ENCODE data around the gene GNG7.
"Not testable (repeated sequence)": the region's sequence is repeated elsewhere in the genome, so short reads cannot be mapped to it uniquely, and the experiment has no call there.

The GNG7 gene

DNA sequence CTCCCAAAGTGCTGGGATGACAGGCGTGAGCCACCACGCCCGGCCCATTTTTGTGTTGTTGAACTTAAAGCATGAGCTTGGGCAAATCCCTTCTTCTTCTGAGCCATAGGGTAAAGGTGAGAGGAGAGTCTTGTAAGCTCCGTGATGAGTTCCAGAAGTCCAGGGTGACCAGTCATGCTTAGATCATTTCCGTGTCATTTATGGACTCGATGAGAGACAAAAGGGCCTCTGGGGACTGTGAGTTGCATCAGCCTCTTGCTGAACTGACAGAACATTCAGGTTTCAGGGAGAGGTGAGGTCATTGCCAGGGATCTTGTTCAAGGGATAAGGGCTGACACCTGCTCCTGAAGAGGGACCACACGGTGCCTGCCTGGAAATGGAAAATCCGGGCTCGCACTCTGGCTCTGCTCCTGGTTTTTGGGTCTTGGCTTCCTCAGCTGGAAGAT, 173.0 kb downstream of the GNG7 start:
- no peak for DNase-seq

DNA sequence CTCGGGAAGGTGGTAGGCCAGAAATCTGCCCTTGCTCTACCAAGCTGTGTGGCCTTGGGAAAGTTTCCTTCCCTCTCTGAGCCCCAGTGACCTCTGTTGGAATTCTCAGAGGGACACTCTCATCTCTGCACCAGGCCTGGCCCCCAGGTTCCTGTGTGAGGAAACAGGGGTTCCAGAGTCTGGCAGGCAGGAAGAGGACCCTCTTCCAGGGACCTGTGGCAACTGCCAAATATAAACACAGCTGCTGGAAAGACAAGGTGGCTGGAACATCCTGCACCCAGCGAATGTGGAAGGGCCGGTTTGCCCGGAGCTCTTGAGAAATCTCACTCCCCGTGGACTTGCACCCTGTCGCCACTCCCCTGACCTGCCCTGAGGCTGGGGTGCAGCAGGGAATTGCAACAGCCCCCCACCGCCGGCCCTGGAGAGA, 173.8 kb downstream of the GNG7 start:
- DNase-seq, result no peak

DNA sequence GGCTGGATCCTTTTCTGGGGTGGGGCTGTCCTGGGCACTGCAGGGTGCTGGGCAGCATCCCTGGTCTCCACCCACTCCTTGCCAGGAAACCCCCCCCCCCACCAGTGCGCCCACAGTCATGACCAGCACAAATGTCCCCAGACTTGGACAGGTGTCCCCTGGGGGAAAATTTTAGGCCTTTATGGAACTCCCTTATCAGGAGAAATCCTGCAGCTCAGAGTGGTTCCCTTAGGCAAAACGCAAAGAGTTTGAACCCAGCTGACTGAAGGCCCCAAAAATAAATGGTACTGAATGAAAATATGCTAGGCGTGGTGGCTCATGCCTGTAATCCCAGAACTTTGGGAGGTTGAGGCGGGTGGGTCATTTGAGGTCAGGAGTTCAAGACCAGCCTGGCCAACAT, 174.8 kb downstream of the GNG7 start:
- DNase-seq, result no peak

DNA sequence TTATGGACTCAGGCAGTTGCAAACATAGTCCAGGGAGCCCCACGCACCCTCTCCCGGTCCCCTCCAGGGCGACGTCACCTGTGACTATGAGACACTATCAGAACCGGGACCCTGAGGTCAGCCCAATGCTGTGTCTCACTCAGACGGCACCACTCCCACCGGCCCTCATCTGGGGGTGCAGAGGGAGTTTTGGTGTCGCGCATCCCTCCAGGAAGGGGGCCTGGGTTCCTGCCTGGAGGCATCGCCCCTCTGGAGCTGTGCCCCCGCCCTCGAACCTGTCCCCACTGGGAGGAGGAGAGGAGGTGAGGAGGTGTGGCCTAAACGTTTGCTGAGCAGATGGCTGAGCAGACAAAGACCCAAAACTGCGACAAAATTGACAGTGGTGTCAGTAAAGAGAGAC, 175.3 kb downstream of the GNG7 start:
- no peak for DNase-seq

DNA sequence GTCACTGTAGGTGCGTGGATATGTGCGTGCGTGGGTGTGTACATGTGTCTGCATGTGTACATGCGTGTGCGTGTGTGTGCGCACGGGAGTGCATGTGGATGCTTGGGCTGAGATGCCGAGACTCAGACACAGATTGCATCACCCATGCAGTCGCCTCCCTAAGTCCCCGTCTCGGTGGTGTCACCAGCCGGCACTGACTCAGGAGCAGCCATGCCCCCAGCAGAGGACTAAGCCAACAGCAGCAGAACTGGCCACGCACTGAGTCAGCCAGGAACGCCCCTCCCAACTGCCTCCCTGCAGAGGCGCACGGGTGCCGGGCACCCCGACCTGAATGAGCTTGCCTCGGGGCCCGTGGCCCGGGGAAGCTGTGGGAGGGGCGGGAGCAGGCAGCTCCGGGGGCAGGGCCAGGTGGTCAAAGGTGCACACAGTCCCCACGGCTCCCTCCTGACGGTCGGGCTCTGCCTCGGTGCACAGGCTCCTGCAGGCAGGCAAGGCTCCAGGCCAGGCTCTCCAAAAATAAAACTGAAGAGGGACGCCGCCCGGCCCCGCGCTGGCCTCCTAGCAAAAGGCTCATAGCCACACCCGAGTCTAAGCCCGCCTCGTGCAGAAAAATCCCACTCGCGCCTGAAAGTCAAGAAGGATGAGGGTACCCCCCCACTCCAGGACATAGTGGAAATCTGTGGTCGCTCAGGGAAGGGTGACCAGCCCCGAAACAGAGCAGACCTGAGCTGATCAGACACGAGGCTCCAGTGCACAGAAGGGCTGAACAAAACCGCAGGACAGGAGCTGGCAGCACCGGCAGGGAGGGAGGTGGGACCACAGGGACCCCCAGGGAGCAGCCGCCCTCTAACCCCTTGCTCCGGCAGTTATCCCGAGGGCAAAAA, 177.4 kb downstream of the GNG7 start:
- no peak for DNase-seq

DNA sequence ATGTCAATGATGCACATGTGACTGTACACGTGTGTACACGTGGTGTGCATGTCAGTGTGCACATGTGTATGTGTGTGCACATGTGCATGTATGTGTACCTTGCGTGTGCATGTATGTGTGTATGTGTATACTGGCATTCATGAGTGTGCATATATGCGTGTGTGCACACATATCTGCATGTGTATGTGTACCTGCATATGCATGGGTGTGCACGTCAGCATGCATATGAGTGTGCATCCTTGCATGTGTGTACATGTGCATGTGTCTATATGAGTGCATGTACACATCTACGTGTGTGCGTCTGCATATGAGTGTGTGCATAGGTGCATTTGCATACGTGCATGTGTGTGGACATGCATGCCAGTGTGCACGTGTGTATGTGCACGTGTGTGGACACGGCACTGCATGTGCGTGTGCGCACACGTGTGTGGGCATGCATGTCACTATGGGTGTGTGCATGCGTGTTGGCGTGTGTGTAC, 178.1 kb downstream of the GNG7 start:
- DNase-seq, result no peak

DNA sequence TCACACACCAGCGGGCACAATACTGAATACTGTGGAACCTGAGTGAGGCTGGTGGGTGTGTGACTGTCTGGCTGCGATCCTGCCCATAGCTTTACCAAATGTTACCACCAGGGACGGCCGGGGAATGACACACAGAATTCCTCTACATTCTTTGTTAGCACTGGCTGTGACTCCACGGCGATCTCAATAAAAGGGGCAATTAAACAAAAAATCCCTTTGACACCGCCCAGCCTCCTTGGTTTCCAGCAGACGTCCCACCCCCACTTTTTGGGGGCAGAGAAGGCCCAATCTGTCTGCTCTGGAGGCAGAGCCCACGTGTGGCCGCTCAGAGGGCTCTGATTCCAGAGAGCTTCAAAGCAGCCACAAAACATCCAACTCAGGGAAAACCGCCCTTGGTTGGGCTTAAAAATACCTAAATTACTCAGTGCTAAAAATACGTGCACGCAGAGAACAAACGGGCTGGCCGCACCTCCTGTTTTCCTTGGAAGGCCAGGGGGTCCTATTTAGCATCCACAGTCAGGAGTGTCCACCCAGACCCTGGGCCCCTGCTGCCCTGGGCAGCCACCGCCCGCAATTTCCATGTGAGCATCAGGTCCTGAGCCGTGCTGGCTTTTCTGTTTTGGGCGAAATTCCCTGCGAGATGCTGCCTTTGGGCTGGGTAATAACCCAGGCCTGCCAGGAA, 178.7 kb downstream of the GNG7 start:
- peak; percentile 73 for DNase-seq

DNA sequence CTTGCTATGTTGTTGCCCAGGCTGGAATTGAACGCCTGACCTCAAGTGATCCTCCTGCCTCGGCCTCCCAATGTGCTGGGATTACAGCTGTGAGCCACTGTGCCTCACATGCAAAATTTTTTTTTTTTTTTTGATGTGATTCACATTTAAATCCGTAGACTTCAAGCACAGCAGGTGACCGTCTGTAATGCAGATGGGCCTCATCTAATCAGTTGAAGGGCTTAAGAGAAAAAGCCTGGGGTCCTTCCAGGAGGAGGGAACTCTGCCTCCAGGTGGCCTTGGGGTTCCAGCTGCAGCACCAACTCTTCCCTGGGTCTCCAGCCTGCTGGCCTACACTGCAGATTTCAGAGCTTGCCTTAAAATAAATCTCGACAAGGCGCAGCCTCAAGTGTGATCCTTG, 183.0 kb downstream of the GNG7 start:
- no peak for DNase-seq

DNA sequence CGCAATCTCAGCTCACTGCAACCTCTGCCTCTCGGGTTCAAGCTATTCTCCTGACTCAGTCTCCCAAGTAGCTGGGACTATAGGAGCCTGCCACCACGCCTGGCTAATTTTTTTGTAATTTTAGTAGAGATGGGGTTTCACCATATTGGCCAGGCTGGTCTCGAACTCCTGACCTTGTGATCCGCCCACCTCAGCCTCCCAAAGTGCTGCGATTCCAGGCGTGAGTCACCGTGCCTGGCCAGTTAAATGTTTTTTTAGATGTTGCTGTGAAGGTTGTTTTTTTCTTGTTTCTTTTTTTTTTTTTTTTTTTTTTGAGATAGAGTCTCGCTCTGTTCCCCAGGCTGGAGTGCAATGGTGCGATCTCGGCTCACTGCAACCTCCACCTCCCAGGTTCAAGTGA, 183.6 kb downstream of the GNG7 start:
- not testable (repeated sequence) for DNase-seq

DNA sequence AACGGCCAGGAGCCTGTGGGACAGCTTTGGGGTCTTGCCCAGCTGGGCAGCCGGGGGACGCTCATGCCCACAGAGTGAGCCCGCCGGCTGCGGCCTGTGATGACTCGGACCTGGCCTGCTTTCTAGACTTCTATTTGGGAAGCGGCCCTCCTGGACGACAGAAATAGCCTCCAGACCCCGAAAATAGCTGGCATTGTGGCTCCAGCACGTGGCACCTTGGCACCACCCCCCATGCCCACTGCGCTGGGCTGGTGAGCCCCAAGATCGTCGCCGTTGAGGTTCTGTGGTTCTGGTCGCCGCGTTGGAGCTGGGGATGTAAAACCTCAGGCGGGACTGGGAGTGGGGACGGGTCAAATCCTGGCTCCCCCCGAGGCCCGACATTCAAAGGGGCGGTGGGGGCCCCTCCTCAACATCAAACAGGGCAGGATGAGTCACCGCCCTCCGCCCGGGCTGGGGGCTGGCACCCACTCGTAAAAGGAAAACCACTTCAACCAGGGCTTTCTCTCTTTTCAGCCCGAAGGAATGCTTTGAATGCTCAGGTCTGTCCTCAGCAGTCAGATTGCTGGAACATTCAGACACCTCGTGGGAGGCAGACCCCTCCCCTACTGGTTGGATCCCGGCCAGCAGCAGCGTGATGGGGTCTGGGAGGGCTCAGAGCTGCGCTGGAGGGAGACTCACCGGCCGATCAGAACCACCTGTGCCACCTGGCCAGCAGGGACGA, 184.5 kb downstream of the GNG7 start:
- DNase-seq, result peak; percentile 51

DNA sequence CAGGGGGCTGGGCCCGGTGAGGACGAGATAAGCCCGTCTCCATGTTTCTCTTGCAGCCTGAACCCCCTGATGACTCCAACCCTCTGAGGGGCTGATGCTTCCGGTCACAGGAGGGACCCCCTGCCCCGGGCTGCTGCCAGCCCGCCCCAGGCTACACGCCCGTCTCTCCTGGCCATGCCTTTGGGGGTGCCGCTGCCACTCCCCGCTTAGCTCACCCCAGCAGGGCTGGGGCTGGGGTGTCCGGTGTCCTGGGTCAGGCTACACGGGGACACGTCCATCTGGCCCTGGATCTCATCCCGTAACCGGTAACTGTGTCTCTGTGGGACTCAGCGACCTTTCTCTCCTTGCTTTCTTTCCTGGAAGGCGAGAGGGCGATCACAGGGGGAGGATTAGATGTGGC, 185.8 kb downstream of the GNG7 start:
- peak; percentile 32 for DNase-seq

DNA sequence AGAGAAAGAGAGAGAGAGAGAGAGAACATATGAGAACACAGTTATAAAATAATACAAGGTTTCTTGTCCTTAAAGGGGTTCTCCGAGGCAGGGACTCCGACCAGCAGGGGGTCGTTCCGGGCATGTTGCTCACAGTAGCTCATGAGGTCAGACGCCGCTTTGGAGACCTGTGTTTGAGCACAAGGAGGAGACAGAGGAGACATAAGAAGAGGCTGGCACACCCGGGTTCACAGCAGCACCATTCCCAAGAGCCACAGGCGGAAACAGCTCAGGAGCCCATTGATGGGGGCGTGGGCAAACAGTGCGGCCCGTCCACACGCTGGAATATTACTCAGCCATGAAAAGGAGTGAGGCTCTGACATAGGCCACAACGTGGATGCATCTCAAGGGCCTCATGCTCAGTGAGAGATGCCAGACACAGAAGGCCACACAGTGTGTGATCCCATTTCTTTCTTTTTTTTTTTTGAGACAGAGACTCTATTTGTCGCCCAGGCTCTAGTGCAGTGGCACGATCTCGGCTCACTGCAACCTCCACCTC, 187.4 kb downstream of the GNG7 start:
- no peak for DNase-seq

DNA sequence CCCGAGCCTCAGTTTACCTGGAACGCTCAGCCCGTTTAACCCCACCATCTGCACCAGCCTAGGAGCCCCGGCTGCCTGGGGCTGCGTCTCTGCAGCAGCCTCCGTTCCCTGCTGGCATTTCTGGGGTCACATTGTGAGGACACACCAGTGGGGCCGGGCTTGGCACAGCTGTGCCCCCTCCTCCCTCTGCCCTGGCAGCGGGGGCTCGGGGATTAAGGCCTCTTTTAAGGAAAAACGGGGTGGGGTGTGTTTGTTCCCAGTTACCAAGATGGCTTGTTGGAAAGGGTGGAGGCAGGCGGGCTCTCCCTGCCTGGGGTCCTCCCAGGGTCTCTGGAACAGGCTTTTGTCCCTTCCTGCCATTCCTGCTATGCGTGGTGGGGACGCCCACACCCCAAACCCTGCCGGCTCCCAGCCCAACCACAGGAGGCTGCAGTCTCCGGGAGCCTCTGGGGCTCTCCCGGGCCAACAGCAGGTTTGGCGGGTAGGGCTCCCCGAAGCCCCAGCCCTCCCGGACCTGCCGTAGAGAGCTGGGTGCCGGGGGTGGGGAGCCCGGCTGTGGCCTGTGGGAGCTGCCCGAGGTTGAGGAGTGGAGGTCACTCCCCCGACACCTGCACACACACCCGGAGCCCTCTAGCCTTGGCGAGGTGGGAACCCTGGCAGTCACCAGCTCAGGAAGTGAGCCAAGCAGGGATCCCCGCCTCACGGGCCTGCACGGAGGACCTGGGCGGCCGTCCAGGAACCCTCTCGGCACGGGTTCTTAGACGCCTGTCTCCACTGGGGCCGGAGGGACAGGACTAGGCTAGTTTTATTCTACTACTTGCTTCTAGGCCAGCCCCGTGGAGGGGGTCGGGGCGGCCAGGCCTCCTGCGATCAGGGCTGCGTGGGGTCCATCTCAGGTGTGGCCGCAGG, 189.7 kb downstream of the GNG7 start:
- DNase-seq, result peak; percentile 30

DNA sequence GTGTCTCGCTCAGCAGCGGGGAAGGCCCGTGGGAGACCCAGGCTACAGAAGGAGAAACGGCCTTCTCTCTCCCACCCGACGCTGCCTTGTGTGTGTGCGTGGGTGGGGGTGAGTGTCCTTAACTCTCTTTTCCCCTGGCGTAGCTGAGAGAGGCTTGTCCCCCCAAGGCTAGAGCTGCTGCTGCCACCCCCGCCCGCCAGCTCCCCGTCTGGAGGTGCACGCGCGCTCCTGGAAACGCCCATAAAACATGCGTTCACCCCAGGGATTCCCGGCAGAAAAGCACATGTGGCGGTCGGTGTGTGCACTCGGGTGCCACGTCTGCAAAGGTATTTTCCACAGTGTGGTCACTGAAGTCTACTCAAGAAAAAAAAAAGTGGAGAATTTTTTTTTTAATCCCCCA, 190.5 kb downstream of the GNG7 start:
- DNase-seq, result peak; percentile 44

DNA sequence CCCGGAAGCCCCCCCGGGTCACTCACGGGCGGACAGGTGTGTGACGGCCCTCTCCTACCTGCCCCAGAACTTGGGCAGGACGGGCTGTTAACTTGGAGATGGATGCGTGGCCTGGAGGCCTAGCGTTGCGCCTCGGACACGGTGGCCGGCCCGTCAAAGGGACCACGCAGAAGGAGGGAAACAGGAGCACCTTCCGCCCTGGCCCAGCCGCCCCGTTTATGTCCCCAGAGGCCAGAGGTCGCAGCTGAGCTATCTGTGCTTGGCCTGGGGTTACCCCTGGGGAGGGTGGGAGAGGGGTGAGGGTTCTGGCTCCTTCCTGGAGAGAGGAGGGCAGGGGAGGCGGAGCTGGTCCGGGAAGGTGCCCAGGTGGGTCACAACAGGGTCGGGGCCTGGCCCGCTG, 190.9 kb downstream of the GNG7 start:
- no peak for DNase-seq

DNA sequence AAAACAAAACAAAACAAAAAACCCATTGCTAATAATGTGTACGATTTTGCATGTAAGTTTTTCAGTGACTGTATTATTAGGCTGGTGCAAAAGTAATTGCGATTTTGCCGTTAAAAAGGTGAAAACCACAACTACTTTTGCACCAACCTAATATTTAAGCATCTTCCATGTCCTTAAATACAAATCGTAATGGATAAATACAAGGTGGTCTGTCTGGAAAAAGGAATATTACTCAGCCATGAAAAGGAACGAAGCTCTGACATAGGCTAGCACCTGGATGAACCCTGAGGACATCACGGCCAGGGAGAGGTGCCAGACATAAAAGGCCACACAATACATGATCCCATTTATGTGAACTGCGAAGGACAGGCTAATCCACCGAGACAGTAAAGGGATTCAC, 193.4 kb downstream of the GNG7 start:
- peak; percentile 20 for DNase-seq

DNA sequence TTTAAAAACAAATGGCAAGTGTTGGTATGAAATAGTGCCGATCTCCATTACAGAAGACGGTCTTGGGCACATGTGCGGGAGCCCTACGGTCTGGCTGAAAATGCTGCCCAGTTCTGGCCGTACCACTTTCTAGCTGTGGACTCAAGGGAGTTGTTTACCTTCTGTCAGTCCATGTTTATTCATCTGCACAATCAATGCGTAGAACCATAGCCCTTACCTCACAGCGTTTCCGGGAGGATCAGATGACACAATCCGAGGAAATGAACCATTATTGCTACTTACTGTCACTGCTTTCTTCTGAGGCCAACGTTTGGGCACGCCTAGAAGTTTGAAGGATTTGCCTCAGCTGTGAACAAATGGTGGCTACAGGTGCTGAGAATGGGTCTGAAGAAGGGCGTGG, 195.4 kb downstream of the GNG7 start:
- DNase-seq, result no peak

DNA sequence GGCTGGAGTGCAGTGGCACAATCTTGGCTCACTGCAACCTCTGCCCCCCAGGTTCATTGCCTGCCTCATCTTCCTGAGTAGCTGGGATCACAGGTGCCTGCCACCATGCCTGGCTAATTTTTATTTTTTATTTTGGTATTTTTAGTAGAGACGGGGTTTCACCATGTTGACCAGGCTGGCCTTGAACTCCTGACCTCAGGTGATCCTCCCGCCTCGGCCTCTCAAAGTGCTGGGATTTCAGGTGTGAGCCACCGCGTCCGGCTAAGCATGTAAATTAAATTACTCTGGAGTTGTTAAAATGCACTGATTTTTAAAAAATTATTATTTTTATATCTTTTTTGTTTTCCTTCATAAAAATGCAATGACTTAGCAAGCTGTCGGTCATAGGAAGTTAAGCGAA, 195.8 kb downstream of the GNG7 start:
- DNase-seq, result not testable (repeated sequence)

DNA sequence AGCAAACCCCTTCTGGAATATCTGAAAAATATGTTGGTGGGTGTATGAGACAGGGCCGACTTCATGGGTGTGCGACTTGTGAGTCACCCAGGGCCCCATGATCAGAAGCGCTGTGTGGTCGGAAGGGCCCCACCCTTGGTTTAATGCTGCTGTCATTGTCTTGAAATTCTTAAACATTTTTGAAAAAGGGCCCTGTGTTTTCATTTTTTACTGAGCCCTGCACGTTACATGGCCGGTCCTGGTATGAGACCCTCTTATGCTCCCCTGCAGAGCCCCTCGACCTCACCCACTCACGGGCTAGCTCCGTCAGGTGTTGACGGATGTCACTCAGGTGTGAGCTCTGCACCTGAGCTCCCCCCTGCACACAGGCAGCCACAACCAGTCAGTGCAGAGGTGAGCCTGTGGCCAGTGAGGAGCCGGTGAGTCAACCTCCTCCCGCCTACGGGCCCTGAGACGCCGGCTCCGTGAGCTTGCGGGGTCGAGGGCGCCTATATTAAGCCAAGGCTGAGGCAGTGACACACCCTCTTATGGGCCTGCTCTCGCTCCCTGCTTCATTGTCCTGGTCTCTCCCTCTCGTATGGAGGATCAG, 198.9 kb downstream of the GNG7 start:
- DNase-seq, result no peak

DNA sequence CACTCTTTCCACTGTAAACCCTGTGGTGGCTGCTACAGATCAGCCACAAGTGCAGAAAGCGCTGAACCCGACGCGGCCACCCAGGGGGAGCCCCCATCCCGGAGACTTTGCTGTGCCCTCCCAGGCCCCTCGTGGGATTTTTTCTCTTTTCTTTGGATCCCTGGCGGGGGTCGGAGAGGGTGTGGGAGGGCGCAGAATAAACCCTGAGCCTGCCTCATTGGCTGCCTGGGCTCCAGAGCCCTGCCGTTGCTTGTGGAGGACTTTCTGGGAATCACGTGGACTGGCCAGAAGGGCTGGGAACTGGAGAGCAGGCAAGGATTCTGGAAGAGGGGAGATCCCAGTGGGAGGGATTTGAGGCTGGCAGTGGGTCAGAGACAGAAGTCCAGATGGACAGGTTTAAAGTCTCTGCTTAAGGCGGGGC, 201.6 kb downstream of the GNG7 start:
- DNase-seq, result no peak

DNA sequence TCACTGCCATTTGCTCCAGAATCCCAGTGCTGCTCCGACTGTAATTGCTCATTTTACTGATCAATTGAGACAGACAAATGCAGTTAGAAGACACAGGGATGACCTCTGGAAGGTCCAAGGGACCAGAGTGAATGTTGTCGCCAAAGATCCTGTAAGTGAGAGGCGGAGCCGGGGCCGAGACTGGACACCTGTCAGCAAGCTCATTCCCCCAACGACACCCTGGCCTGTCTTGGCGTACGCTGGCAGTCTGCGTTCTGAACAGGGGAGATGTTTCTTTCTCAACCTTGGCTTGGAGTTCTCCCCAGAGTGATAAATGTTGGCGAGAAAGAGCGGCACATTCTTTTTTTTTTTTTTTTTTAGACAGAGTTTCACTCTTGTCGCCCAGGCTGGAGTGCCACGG, 202.3 kb downstream of the GNG7 start:
- no peak for DNase-seq

DNA sequence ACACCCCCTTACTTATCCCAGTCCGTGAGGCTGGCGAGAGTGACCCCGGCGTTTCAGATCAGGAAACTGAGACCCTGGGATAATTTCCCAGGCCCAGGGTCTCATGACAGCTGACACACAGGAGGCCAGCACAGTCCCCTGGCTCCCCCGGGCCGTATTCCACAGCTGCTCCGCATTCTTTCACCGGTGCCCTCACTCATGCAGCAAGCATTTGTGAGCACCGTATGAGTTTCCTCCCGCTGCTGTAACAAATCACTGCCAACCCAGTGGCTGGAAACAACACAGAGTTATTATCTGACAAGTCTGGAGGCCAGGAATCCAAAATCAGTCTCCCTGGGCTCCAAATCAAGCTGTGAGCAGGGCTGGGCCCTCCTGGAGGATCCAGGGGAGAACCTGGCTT, 205.3 kb downstream of the GNG7 start:
- DNase-seq, result no peak
